Body of pancreas (tissue), 4 donors: ENCODE measurements around the gene SCN5A.

Source experiments
- POLR2A ChIP-seq, 3 donors: fragments of 450-650 bp; IDR thresholded peaks; one replicate each; pipeline ENCODE4 v1.6.1; 2016; ENCODE audit warnings: antibody characterized with exemption in 3 of 3, mild to moderate bottlenecking in 2 of 3
- TF ChIP-seq, protein P1 (sequence below), 7 experiments: fragments of 450-650 bp in 4 of 7; fragments of 200-600 bp in 3 of 7; sonication (generic) in 3 of 7; IDR thresholded peaks; one replicate each; pipeline ENCODE4 v1.5.1; 2016 to 2019; ENCODE audit warnings: antibody characterized with exemption in 7 of 7

DNA sequence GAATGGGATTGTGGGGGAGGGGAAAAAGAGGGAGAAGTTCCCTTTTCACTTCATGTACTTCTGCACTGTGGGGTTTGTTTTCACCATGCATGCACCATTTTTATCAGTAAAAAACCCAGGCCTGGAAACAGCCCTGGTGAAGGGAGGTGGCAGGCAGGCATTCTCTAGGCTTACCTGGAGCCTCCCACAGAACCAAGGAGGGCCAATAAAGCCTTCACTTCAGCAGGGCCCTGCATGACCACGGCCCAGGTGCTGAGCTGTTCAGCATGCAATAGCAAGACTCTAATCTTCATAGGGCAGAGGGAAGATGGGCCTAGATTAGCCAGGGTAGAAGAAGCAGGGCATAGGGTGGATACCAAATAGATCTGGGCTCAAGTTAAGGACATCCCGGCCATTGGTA lies 49.6 kb downstream of the SCN5A start:
- TF ChIP-seq, protein P1, sequence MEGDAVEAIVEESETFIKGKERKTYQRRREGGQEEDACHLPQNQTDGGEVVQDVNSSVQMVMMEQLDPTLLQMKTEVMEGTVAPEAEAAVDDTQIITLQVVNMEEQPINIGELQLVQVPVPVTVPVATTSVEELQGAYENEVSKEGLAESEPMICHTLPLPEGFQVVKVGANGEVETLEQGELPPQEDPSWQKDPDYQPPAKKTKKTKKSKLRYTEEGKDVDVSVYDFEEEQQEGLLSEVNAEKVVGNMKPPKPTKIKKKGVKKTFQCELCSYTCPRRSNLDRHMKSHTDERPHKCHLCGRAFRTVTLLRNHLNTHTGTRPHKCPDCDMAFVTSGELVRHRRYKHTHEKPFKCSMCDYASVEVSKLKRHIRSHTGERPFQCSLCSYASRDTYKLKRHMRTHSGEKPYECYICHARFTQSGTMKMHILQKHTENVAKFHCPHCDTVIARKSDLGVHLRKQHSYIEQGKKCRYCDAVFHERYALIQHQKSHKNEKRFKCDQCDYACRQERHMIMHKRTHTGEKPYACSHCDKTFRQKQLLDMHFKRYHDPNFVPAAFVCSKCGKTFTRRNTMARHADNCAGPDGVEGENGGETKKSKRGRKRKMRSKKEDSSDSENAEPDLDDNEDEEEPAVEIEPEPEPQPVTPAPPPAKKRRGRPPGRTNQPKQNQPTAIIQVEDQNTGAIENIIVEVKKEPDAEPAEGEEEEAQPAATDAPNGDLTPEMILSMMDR (IDR thresholded peaks at IDR 0.05) = no peak
- no peak for TF ChIP-seq POLR2A (IDR thresholded peaks at IDR 0.05)
